ENCODE data around the gene RGS6.

Gene RGS6

DNA sequence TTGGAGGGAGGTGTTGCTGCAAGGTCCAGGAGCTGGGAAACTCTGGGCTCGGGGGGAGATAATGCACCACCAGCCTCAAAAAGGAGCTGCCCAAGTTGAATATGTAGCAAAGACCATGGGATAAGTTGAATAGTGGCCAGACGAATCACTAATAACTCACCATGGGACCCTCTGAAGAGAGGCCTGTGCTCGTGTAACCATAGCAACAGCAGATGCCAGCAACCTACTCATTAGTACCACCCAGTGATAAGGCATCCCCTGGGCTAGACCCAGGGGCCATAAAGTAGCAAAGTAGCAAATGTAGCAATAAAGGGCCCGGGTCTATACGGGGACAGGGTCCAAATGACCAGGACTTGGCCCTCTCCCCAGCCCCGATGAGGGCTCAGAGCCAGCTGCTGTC lies 633.7 kb downstream of the RGS6 start:
- no peak overlapping the region for H3K4me3 ChIP-seq (ENCODE audit: low read depth, low read length)
- TF ChIP-seq, protein P1, sequence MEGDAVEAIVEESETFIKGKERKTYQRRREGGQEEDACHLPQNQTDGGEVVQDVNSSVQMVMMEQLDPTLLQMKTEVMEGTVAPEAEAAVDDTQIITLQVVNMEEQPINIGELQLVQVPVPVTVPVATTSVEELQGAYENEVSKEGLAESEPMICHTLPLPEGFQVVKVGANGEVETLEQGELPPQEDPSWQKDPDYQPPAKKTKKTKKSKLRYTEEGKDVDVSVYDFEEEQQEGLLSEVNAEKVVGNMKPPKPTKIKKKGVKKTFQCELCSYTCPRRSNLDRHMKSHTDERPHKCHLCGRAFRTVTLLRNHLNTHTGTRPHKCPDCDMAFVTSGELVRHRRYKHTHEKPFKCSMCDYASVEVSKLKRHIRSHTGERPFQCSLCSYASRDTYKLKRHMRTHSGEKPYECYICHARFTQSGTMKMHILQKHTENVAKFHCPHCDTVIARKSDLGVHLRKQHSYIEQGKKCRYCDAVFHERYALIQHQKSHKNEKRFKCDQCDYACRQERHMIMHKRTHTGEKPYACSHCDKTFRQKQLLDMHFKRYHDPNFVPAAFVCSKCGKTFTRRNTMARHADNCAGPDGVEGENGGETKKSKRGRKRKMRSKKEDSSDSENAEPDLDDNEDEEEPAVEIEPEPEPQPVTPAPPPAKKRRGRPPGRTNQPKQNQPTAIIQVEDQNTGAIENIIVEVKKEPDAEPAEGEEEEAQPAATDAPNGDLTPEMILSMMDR (IDR thresholded peaks at IDR 0.05; ENCODE audit: low read depth, low read length) = no peak

- TF ChIP-seq, protein P1 (IDR thresholded peaks at IDR 0.05; ENCODE audit: low read depth, low read length) = no peak
- no peak overlapping the region for H3K4me3 ChIP-seq (ENCODE audit: low read depth, low read length)
Observed at GRCh38 chr14:72567226-72567625, 635.0 kb downstream of the RGS6 start.

DNA sequence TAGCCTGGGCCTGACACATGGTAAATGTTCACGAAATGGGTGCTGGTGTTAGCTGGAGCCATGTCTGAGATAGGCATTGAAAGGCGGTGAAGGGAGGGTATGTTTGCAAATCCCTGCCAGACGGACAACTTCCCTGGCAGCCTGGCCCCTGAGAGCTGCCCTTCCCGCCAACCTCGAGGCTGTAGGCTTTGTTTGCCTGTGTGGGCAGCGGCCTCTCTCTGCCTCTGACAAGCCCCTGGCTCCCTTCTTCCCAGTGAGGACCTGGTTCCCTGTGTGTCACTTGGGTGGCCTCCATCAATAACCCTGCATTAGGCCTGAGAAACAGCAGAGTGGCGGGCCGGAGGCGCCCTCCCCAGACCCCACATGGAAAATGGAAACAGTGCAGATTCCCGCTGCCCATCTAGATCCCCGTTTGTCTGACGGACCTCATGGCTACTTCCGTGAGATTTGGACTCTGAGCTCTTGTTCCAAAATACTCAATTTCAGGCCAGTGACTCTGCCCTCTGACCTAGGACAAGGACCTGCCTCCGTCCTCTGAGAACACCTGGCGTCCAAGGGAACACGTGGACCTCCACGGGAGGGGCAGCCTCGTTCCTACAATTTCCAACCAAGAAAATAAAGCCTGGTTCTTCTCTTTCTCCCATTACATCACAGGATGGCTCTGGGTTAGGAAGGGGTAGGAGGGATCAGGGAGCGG lies 636.2 kb downstream of the RGS6 start:
- TF ChIP-seq, protein P1 (IDR thresholded peaks at IDR 0.05; ENCODE audit: low read depth, low read length) = no peak
- H3K4me3 ChIP-seq (ENCODE audit: low read depth, low read length) = no peak overlapping the region

DNA sequence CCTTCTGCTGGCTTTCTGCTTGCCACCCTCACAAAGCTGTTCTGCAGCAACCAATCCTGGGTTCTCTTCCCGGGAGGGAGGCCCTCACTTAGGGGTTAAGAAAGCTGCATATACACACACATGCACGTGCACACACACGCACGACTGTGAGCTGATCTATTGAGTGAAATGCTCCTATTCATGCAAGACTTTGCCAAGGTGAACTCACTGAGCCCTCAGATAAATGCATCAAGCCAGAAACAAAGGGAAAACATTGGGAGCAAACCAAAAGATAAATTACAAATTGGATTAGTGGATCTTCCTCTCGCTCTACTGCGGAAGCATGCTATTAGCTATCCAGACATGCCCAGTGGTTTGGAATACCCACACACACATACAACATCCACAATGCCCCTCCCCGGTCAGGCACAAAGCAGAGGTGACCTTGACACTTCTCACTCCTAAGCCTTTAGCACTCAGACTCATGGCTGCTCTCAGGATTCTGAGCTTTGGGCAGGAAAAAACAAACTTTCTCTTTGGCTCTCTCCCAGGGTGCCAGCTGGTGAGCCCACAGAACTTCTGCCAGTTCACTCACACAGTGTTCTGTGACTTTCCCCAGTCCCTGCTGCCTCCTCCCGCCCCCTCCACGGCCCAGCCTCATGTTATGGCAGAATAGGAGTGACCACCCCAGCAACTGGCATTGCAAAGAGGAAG lies 641.6 kb downstream of the RGS6 start:
- TF ChIP-seq, protein P1 (IDR thresholded peaks at IDR 0.05; ENCODE audit: low read depth, low read length) = no peak
- H3K4me3 ChIP-seq (ENCODE audit: low read depth, low read length) = no peak overlapping the region

- TF ChIP-seq, protein P1 (IDR thresholded peaks at IDR 0.05; ENCODE audit: low read depth, low read length) = no peak
- no peak overlapping the region for H3K4me3 ChIP-seq (ENCODE audit: low read depth, low read length)
Observed at GRCh38 chr14:72574715-72575114, 642.5 kb downstream of the RGS6 start.

- TF ChIP-seq, protein P1 (IDR thresholded peaks at IDR 0.05; ENCODE audit: low read depth, low read length) = no peak
- H3K4me3 ChIP-seq (ENCODE audit: low read depth, low read length) = no peak overlapping the region
Observed at GRCh38 chr14:72576258-72576657, 644.0 kb downstream of the RGS6 start.

- TF ChIP-seq, protein P1 (IDR thresholded peaks at IDR 0.05; ENCODE audit: low read depth, low read length) = no peak
- H3K4me3 ChIP-seq (ENCODE audit: low read depth, low read length) = no peak overlapping the region
Observed at GRCh38 chr14:72577521-72577920, 645.3 kb downstream of the RGS6 start.

Measured in WI38 (cell line).